GM18873 (cell line): ENCODE measurements around the gene FAM83E.
"Not testable (repeated sequence)": the region's sequence is repeated elsewhere in the genome, so short reads cannot be mapped to it uniquely, and the experiment has no call there.

Source experiments
- ATAC-seq: cut with Tn5 transposase; IDR thresholded peaks from one replicate; pipeline ENCODE4 v1.9.1; 2021; ENCODE audit warnings: mild to moderate bottlenecking, moderate library complexity, moderate number of reproducible peaks; ENCODE audit not compliant: unreplicated experiment, low FRiP score

Gene FAM83E

DNA sequence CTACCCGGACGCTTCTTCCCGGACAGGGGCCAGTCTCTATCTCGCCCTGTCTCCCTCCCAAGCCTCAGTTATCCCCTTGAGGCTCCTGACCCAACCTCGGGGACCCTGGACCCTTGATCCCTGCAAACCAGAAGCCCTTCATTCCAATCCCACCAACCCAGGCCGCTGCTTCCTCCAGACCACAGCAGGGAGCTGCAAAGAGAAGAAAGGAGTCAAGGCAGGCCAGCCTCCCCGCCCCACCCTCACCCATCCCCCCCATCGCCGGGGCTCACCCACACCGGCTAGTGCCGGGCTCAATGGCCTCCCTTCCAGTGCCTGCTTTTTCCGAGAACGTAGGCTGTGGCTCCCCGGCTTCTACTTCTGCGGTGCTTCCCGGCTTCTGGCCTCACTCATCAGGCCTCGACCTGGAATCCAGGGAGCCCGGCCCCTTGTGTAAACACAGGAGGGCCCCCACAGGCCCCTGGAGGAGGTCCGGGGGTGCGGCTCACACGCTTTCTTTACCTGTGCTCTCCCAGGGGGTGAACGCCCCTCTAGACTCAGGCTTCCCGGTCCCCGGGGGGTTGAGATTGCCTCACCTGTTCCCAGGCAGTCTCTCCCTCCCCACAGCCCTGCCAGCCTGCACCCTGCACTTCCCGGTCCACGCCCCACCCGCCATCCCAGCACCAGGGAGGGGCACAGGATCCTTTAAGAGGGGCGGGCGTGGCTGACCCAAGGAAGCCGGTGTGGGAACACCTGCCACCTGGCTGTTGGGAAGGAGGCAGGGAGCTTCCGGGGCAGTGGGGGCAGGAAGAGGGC lies at the start of gene FAM83E:
TSS of gene FAM83E (minus strand) at position 641 of the 795 bp plus-strand sequence. CDS start 1,704 bp downstream, outside the sequence.
- no peak for ATAC-seq

DNA sequence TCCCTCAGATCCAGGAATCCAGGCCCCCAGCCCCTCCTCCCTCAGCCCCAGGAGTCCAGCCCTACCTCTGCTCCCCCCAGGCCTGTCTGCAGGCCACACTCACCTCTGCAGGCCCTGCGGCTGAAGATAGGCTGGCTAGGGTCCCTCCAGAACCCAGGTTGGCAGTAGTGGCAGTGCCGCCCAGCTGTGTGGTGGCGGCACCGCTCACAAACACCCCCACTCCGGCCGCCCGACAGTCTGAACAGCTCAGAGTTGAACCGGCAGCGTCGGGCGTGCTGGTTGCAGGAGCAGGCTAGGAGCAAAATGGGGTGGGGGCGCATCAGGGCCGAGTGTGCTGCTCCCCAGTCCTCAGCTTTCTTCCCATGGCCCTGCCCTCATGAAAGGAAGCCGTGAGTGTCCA lies 49.6 kb upstream of the FAM83E start:
- ATAC-seq, result no peak

DNA sequence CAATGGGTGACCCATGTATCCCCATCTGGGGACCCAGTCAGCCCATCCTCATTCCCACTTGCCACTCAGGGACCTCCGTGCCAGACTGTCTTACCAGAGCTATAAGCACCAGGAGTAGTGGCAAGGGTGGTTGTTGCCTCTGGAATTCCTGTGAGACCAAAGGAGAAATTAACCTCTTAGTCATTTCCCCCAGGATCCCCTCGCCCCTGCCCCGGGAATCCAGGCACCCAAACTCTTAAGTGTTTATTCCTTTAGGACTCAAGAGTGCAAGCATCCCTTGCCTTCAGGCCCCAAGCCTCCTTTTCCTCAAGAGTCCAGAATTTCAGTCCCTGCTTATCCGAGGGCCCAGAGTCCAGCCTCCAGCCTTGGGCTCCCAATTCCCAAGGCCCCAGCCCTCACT lies 48.8 kb upstream of the FAM83E start:
- no peak for ATAC-seq

DNA sequence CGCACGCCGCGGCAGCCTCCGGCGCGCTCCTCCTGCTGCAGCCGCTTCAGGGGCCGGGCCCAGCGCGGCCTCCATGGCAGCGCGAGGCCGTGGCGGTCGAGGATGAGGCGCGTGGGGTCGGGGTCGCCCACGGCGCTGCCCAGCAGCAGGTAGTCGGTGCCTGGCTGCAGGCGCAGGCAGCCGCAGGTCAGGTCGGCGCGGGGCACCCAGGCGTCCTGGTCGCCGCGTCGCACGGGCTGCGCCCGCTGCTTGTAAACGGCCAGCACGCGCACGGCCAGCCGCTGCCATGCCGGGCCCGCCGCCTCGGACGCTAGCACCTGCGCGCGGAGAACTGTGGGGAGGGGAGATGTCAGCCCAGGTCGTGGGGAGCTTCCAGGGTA lies 46.8 kb upstream of the FAM83E start:
- no peak for ATAC-seq

DNA sequence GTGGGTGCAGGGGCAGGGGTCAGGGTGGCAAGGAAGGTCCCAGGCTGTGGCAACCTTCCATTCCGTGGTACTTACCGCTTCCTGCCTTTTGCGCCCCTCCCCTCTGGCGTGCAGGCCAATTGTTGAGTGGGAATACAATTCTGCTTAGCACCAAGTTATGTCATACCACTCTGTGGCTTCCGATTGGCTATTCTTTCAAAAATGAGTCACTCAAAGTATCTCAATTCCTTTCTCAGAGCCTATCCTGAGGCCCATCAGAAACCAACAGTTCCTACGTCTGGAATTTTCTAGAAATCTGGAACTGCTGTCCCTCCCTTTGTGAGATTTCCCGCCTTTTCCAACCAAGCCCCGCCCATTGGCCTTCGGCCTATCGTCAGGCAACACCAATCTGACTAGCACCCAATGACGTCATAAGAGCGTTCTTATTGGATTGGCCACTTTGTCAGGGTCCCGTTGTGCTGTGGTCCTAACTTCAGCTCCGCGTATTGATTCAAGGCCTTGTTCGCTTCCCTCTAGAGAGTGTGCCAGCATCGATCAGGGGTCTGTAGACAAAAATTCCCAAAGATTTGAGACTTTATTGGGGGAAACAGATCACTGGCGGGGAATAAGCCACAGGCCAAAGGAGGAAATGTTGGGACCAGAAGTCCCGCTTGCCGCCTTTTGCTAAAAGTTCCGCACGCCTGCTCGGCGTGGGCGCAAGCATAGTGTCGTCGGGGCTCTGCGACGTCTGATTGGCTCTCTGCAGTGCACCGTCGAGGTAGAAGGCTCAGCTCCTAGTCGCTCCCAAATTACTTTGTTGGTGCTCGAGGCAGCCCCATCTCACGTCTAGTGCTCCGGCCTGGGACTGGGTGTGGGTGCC lies 46.2 kb upstream of the FAM83E start:
- peak; percentile 81 for ATAC-seq

DNA sequence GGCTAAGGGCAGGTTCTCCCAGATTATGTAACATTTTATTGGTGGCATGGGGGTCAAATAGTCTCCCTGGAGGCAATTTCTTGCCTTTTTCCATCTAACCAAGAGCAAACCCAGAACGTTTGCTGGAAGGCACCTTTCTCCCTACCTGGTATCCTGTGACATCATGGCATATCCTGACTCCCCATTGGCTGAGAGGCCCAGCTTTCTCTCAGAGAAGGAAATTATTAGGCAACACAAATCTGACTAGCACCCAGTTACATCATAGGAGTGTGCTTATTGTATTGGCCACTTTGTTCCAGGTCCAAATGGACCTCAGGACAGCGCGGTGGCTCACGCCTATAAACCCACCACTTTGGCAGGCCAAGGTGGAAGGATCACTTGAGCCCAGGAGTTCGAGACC lies 44.9 kb upstream of the FAM83E start:
- ATAC-seq, result no peak

- ATAC-seq, result no peak
These were observed 43.6 kb upstream of the FAM83E start for GRCh38 chr19:48658483-48658882.

DNA sequence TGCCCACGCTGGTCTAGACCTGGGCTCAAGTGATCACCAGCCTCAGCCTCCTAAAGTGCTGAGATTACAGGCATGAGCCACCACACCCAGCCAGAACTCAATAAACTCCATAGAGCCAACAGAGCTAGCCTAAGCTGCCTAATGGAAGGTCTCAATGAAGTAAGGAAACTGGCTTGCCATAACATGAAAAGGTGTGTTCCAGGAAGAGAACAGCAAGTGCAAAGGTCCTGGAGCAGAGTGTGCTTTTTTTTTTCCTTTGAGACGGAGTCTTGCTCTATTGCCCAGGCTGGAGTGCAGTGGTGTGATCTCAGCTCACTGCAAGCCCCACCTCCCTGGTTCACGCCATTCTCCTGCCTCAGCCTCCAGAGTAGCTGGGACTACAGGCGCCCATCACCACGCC lies 43.0 kb upstream of the FAM83E start:
- not testable (repeated sequence) for ATAC-seq

DNA sequence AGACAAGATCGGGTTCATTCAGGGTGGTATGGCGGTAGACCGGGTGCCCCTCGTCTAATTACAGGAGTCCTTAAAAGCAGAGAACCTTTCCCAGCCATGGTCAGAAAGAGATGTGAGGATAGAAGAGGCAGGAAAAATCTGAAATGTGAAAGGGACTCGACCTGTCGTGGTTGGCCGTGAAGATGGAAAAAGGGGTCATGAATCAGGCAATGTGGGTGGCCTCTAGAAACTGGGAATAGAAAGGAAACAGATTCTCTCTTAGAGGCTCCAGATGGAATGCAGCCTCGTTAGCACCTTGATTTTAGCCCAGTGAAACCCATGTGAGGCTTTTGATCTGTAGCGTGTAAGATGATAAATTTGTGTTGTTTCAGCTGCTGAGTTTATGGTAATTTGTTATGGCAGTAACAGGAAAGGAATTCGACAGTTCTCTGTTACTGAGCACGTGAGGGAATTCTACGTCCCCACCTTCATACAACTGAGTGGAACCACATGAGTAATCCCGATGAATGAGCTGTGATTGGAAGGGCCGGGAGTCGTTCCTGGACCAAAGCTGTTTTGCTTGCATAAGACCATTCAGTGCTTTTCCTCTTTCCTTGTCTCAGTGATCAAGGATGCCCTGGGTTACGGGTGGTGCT lies 42.1 kb upstream of the FAM83E start:
- no peak for ATAC-seq

DNA sequence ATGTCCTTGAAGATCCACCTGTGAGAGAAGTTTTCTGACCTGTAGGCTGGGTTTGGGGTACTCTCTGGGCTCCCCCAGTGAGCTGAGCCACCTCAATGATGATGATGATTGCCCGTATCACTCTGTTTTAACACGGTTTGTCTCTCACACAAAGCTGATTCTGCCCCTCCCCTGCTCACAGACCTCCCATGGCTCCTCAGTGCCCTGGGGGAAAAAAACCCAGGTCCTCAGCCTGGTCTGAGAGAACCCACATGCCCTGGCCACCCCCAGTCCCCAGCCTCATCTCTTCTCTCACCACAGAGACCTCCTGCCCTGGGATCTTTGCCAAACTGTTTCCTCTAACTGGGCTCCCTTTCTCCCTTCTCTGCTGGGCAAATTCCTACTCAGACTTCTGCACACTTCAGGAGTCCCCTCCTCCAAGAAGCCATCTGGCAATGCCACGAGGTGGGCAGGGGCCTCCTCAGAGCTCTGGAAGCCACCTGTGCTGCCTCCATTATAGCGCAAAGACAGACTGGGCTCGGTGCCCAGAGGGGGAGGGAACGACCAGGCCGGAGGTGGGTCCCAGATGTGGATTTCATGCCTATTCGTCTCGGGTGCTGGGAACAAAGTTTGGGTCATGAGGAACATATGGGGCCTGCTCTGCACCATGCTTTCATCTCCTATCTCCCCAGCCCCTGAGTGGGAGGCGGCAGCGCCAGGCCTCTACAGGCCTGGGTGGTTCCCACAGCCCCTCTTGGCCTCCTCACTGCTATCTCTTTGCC lies 39.6 kb upstream of the FAM83E start:
- ATAC-seq, result no peak

GRCh38 chr19:48651683-48652048 lies 36.8 kb upstream of the FAM83E start:
- no peak for ATAC-seq

DNA sequence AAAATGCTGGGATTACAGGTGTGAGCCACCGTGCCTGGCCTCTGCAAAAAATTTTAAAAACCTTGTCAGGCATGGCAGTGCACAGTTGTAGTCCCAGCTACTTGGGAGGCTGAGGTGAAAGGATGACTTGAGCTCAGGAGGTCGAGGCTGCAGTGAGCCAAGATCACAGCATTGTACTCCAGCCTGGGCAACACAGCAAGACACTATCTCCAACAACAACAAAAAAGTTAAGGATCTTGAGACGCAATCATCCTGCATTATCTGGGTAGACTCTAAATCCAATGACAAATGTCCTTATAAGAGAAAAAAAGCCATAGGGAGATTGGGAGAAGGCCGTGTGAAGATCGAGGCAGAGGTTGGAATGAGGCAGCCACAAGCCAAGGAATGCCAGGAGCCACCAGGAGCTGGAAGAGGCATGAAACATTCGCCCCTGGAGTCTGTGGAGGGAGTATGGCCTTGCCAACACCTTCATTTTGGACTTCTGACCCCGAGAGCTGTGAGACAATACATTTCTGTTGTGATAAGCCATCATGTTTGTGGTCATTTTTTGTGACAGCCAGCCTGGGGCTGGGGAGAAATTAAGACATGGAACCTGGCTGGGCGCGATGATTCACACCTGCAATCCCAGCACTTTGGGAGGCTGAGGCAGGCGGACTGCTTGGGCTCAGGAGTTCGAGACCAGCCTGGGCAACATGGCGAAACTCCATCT lies 36.3 kb upstream of the FAM83E start:
- ATAC-seq, result no peak

DNA sequence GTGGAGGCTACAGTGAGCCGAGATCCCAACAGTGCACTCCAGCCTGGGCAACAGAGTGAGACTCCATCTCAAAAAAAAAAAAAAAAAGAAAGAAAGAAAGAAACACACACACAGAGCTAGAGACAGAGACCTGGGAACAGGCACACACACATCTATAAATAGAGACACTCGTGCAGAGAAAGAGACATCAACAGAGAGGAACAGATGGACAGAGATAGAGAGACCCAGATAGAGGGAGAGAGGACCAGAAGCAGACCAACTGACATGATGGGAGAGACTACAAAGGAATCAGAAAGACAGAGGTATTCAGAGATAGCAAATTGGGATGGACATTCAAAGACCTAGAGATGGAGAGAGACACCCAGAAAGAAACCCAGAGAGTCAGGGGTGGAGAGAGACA lies 33.3 kb upstream of the FAM83E start:
- ATAC-seq, result no peak

GRCh38 chr19:48646722-48647216 lies 31.9 kb upstream of the FAM83E start:
- no peak for ATAC-seq

DNA sequence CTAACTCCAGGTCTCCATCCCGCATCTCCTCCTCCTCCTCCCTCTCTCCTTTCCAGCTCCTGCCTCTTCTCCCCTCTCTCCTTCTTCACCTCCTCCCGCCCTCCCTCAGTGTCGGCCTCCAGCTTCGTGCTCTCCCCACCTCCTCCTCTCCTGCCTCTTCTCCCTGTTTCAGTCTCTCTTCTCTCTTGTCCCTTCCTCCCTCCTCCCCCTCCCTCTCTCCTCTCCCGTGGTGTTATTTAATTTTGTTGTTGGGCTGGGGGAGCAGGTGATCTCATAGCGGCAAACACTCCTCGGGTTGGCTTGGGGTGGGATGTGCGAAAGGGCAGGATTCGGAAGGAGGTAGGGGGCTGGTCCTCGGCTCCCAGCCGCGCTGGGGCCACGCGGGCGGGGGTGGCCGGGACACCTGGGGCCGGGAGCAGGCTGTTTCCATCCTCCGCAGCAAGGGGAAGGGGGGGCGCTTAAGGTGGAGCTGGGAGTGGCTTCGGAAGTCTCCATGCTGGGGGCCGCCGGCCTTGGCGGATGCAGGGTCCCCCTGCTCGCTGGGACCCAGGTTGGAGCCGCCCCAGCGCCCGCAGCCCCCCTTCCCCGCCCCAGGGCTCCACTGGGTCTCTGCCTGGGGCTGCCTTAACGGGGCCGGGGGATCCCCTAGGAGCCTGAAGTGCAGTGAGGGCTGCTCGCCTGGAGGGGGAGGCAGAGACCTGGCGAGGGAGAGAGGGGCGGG lies 31.3 kb upstream of the FAM83E start, which contains the start of gene CA11:
TSS of gene CA11 (minus strand) at position 187 of the 721 bp plus-strand sequence. CDS start 555 bp downstream, outside the sequence.
- ATAC-seq, result no peak

DNA sequence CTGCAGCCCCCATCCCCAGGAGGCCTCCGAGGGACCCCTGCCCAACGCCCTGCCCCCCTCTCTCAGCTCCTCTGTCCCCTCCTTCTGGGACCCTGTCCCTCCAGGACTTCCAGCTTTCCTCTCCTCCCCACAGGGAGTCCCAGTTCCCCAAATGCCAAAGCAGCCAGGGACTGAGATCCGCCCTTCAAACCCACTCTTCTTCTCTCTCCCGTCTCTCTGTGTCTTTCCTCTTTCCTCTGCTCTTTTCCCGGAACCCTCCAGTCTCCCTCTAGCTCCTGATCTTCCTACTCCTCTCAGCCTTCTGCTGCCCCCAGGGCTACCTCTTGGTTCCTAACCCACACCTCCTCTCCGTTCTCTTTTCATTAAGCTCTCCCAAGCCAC lies 30.7 kb upstream of the FAM83E start:
- ATAC-seq, result no peak

GRCh38 chr19:48644839-48645619 lies 30.2 kb upstream of the FAM83E start:
- no peak for ATAC-seq

GRCh38 chr19:48644355-48644754 lies 29.5 kb upstream of the FAM83E start:
- ATAC-seq, result no peak
